Glutamatergic neuron (in vitro differentiated cells): ENCODE data around the gene SSBP3. TPM values are rescaled to one million over a fixed set of nuclear protein-coding genes. Genes with fewer than 3 reads are reported as not detected.

Experiments used
- DNase-seq: peaks from one replicate; pipeline ENCODE4 v3.0.0; 2022
- H3K27ac Mint-ChIP-seq: one replicate; pipeline ENCODE4 v1.8.0; 2020; ENCODE audit warnings: mild to moderate bottlenecking, mixed read lengths, inconsistent platforms; ENCODE audit not compliant: unreplicated experiment
- H3K27me3 Mint-ChIP-seq: one replicate; pipeline ENCODE4 v1.8.0; 2020; ENCODE audit warnings: mild to moderate bottlenecking, moderate library complexity, mixed read lengths, inconsistent platforms; ENCODE audit not compliant: unreplicated experiment
- H3K36me3 Mint-ChIP-seq: one replicate; pipeline ENCODE4 v1.8.0; 2020; ENCODE audit warnings: mild to moderate bottlenecking, mixed read lengths, inconsistent platforms; ENCODE audit not compliant: unreplicated experiment
- H3K4me1 Mint-ChIP-seq: one replicate; pipeline ENCODE4 v1.8.0; 2020; ENCODE audit warnings: mild to moderate bottlenecking, low read depth, mixed read lengths, inconsistent platforms; ENCODE audit not compliant: unreplicated experiment
- H3K4me3 Mint-ChIP-seq: one replicate; pipeline ENCODE4 v1.8.0; 2020; ENCODE audit warnings: mild to moderate bottlenecking, mixed read lengths, inconsistent platforms; ENCODE audit not compliant: unreplicated experiment
- H3K9me3 Mint-ChIP-seq: one replicate; pipeline ENCODE4 v1.8.0; 2020; ENCODE audit warnings: mild to moderate bottlenecking, moderate library complexity, mixed read lengths, inconsistent platforms; ENCODE audit not compliant: unreplicated experiment
- CTCF ChIP-seq: fragments of 200-600 bp; sonication (generic); IDR thresholded peaks from one replicate; pipeline ENCODE4 v1.5.0; 2021; ENCODE audit not compliant: partially characterized antibody, unreplicated experiment
- total RNA-seq: library from RNA; stranded (reverse); fragmentation: NEBNext Ultra II Directional; extraction: Animal tissue kit (Norgen Biotek cat#: 25700); gene quantifications from one replicate; pipeline ENCODE4 v1.2.1, GENCODE V29; 2021; ENCODE audit not compliant: unreplicated experiment

SSBP3 gene
- total RNA-seq, 1 donor from 2014 or later = 608 TPM

- H3K4me3 Mint-ChIP-seq = peak overlapping the region; percentile 79
- peaks cover 64% of the 10 kb centered on the region for H3K9me3 Mint-ChIP-seq
- peaks cover 46% of the 10 kb centered on the region for H3K27me3 Mint-ChIP-seq
- TF ChIP-seq CTCF = peak; percentile 41
- no peaks in the 10 kb centered on the region for H3K36me3 Mint-ChIP-seq
- peak; percentile 77 for DNase-seq
- peak overlapping the region; percentile 96 for H3K27ac Mint-ChIP-seq
- peaks cover 81% of the 10 kb centered on the region for H3K4me1 Mint-ChIP-seq
Measured at GRCh38 chr1:54310439-54311328, 95.5 kb downstream of the SSBP3 start.

DNA sequence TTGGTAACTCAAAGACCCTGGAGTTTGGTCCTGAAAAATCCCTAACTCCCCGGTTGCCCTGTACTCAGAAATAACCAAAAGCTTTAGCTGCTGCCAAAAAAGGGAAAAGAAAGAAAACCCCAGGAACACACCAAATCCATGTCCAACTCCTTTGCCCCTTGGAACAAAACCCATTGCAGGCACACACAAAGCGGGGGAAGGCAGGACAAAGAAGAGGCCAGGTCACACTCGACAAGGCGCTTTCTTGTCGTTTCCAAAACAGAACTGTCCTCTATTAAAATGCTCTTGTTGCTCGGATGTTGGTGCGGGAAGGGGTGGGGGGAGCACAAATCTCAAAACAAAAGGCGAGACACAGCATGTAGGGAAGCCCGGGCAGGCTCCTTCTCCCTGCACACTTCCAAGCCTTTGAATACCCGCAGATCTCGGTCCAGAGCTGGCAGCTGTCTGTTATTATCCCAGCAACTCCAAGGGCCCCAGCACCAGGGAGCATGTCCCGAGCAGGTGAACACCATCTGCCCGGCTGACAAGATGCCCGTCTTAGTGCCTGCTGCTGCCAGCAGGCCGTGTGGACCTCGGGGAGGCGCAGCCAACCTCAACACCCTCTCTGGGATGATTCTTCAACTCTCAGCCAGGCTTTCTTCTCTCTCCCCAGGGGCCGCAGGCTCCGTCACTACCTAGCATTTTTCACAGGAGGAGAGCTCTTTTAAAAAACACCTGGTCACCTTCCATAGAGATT is 96.4 kb downstream of the SSBP3 start:
- H3K4me3 Mint-ChIP-seq = peak overlapping the region; percentile 79
- peaks cover 45% of the 10 kb centered on the region for H3K27me3 Mint-ChIP-seq
- no peak for TF ChIP-seq CTCF
- DNase-seq = no peak
- H3K36me3 Mint-ChIP-seq = no peaks in the 10 kb centered on the region
- H3K4me1 Mint-ChIP-seq = peaks cover 83% of the 10 kb centered on the region
- peak overlapping the region; percentile 96 for H3K27ac Mint-ChIP-seq
- H3K9me3 Mint-ChIP-seq = peaks cover 63% of the 10 kb centered on the region

DNA sequence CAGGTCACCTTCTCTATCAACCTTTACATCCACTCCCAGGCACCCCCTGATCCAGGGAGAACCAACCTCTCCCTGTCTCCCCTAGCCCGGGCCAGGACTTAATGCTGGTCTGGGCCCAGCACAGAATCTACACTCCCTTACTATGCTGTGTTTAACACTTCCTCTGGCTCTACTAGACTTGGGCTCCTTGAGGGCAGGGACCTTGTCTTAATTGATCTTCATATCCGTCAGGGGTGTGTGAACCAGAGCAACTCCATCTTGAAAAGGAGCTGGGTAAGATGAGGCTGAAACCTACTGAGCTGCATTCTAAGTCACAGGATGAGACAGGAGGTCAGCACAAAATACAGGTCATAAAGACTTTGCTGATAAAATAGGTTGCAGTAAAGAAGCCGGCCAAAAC is 98.9 kb downstream of the SSBP3 start:
- H3K4me1 Mint-ChIP-seq = peaks cover 89% of the 10 kb centered on the region
- H3K9me3 Mint-ChIP-seq = peaks cover 62% of the 10 kb centered on the region
- H3K27ac Mint-ChIP-seq = peak overlapping the region; percentile 91
- H3K36me3 Mint-ChIP-seq = no peaks in the 10 kb centered on the region
- peak overlapping the region; percentile 64 for H3K4me3 Mint-ChIP-seq
- H3K27me3 Mint-ChIP-seq = peaks cover 43% of the 10 kb centered on the region
- DNase-seq = no peak
- no peak for TF ChIP-seq CTCF

GRCh38 chr1:54305906-54306514 is 100.2 kb downstream of the SSBP3 start:
- peak overlapping the region; percentile 84 for H3K27ac Mint-ChIP-seq
- DNase-seq = no peak
- H3K4me3 Mint-ChIP-seq = peak overlapping the region; percentile 46
- H3K36me3 Mint-ChIP-seq = no peaks in the 10 kb centered on the region
- peaks cover 40% of the 10 kb centered on the region for H3K27me3 Mint-ChIP-seq
- peaks cover 61% of the 10 kb centered on the region for H3K9me3 Mint-ChIP-seq
- peaks cover 90% of the 10 kb centered on the region for H3K4me1 Mint-ChIP-seq
- no peak for TF ChIP-seq CTCF
